Lower leg skin (tissue), 4 donors: ENCODE results near the gene CACNG1. TPM values are rescaled to one million over a fixed set of nuclear protein-coding genes. Genes with fewer than 3 reads are reported as not detected.
"Not testable (repeated sequence)": the region's sequence is repeated elsewhere in the genome, so short reads cannot be mapped to it uniquely, and the experiment has no call there.

Source experiments
- DNase-seq, 2 donors: peaks; one replicate each; pipeline ENCODE4 v3.0.0-alpha.2; 2019; ENCODE audit warnings: low spot score in 2 of 2
- H3K4me3 ChIP-seq: fragments of 200-600 bp; sonication (generic); 2 replicates; pipeline ENCODE4 v1.5.1; 2017; ENCODE audit warnings: mild to moderate bottlenecking, low read depth; ENCODE audit not compliant: poor library complexity, severe bottlenecking
- CTCF ChIP-seq, 3 donors: fragments of 450-650 bp; IDR thresholded peaks; one replicate each; pipeline ENCODE4 v1.5.1; 2016; ENCODE audit warnings: antibody characterized with exemption in 3 of 3, mild to moderate bottlenecking in 3 of 3, moderate library complexity in 2 of 3
- POLR2A ChIP-seq, 2 donors: fragments of 450-650 bp; IDR thresholded peaks; one replicate each; pipeline ENCODE4 v1.6.1; 2016 to 2017; ENCODE audit warnings: antibody characterized with exemption in 2 of 2, mild to moderate bottlenecking in 1 of 2, moderate library complexity in 1 of 2
- WGBS, 2 donors: methylation state at CpG; one replicate each; pipeline ENCODE4 v1.1.5; 2018; 5-methylcytosine and 5-hydroxymethylcytosine counted together
- intact Hi-C: fragments of 100-400 bp; cut with DNase I; formaldehyde crosslinking; loops from one replicate; pipeline ENCODE4 v1.15.0; 2023; ENCODE audit warnings: low total_unique reads
- total RNA-seq, 4 donors: library from RNA; depleted of rRNA; stranded (reverse); fragments of >200 nt; gene quantifications; one replicate each; pipeline ENCODE4 v1.1.0, GENCODE V29; 2016

Gene CACNG1
- total RNA-seq, 4 donors from 2014 or later: not detected

- 93 to 100% methylated on average over 1 of the region's 1 CpG for WGBS, 2 donors
- intact Hi-C loops: no loop called here
- TF ChIP-seq POLR2A (IDR thresholded peaks at IDR 0.05) (no peak), CTCF (IDR thresholded peaks at IDR 0.05) (no peak)
- DNase-seq: no peak
- no peak overlapping the region for H3K4me3 ChIP-seq
Observed at GRCh38 chr17:67096609-67097008, 52.3 kb downstream of the CACNG1 start.

GRCh38 chr17:67098006-67098405 lies 53.7 kb downstream of the CACNG1 start:
- TF ChIP-seq POLR2A (IDR thresholded peaks at IDR 0.05) (no peak), CTCF (IDR thresholded peaks at IDR 0.05) (no peak)
- 91% methylated on average over 1 of the region's 1 CpG for WGBS, 2 donors
- no peak for DNase-seq
- no peak overlapping the region for H3K4me3 ChIP-seq
- intact Hi-C loops: no loop called here

- H3K4me3 ChIP-seq, DNase-seq, intact Hi-C loops: not testable (repeated sequence)
- 92 to 95% methylated on average over 7 of the region's 7 CpGs for WGBS, 2 donors
Observed at GRCh38 chr17:67104641-67105040, 60.3 kb downstream of the CACNG1 start.

GRCh38 chr17:67105213-67105612 lies 60.9 kb downstream of the CACNG1 start:
- DNase-seq: no peak
- H3K4me3 ChIP-seq: no peak overlapping the region
- intact Hi-C loops: no loop called here
- TF ChIP-seq CTCF (IDR thresholded peaks at IDR 0.05) (no peak), POLR2A (IDR thresholded peaks at IDR 0.05) (no peak)

Other genes with a start within 250 kb of the CACNG1 start
- gene CACNG5, start 209.4 kb upstream of the CACNG1 start, total RNA-seq: not detected
- gene CACNG4, start 79.8 kb upstream of the CACNG1 start, total RNA-seq: under 1 TPM in 2 of 4 donors, not detected in 2; 0.42 to 0.91 TPM
- 10 to 100 TPM; 24.4 to 42.4 (median 26.3) TPM for gene HELZ, start 200.6 kb downstream of the CACNG1 start, total RNA-seq